ENCODE results near the gene SETDB1. TPM values are rescaled to one million over a fixed set of nuclear protein-coding genes. Genes with fewer than 3 reads are reported as not detected.

Gene SETDB1
- 53.2 and 66.0 TPM in 2 replicates for total RNA-seq (2014; rRNA removed; shearing (Covaris generic))

DNA sequence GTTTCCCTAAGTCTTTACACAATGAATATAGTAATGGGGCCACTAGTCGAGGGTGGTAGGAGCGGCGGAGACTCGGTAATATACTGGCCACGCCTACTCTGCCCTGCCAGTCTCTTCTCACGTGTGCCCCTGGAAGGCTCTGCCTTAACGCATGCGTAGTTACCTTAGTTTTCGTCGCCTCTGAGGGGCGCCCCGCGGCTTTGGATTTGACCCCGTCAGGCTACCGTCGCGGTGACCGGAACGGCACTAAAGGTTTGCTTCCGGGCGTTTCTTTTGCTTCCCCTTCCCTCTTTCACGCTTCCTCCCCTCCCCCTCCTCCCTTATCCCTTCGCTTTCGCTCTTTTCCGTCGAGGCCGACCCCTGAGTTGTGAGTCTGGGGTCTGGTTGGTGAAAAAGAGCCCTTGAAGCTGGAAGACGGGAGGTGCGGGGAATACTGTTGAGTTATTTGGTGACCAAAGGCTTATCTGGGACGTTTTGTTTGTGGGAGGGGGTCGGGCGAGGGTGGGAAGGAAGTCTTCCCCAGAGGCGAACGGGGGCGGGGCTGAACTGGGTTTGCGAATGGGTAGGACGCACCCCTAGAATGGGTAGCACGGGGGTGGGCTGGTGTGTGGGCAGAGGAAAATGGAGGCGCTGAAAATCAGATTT lies at the start of gene SETDB1:
TSS of gene SETDB1 (plus strand) at position 267 of the 645 bp plus-strand sequence. CDS start 1,352 bp downstream, outside the sequence.

GRCh38 chr1:150887018-150887417 lies 39.1 kb upstream of the SETDB1 start, which contains the start of gene CTXND2:
Gene CTXND2, plus strand, starts transcription at chr1:150887136. Its CDS starts 25,179 bp downstream, at chr1:150912315.

GRCh38 chr1:150974580-150975478 lies 48.7 kb downstream of the SETDB1 start, which contains the start of gene CERS2:
Gene CERS2, minus strand, starts transcription at chr1:150974835. Its CDS starts 5,745 bp downstream, at chr1:150969090.

GRCh38 chr1:150981805-150982712 lies 55.9 kb downstream of the SETDB1 start, which contains the start of gene ANXA9:
Gene ANXA9, plus strand, starts transcription at chr1:150982292. Its CDS starts 814 bp downstream, at chr1:150983106.

GRCh38 chr1:151006327-151007052 lies 80.3 kb downstream of the SETDB1 start, which contains the start of gene MINDY1:
Gene MINDY1, minus strand, starts transcription at chr1:151006902. Its CDS starts 4,285 bp downstream, at chr1:151002617.

GRCh38 chr1:151008244-151009205 lies 82.4 kb downstream of the SETDB1 start, which contains the start of gene PRUNE1:
Gene PRUNE1, plus strand, starts transcription at chr1:151008449. Its CDS starts 184 bp downstream, at chr1:151008633.

Other genes starting within 250 kb of the SETDB1 start
- gene GOLPH3L, start 229.2 kb upstream of the SETDB1 start, total RNA-seq (2014; rRNA removed; shearing (Covaris generic)), result 6.1 and 7.9 TPM in 2 replicates
- not detected in 2 replicates for gene HORMAD1, start 205.5 kb upstream of the SETDB1 start, total RNA-seq (2014; rRNA removed; shearing (Covaris generic))
- 1.5 and 1.7 TPM in 2 replicates for gene CTSS, start 160.6 kb upstream of the SETDB1 start, total RNA-seq (2014; rRNA removed; shearing (Covaris generic))
- 3.5 and 6.1 TPM in 2 replicates for gene CTSK, start 118.1 kb upstream of the SETDB1 start, total RNA-seq (2014; rRNA removed; shearing (Covaris generic))
- gene ARNT, start 49.8 kb upstream of the SETDB1 start, total RNA-seq (2014; rRNA removed; shearing (Covaris generic)), result 16.8 and 25.3 TPM in 2 replicates
- not detected in 2 replicates for gene CTXND2, start 39.2 kb upstream of the SETDB1 start, total RNA-seq (2014; rRNA removed; shearing (Covaris generic))
- 143 and 158 TPM in 2 replicates for gene CERS2, start 48.5 kb downstream of the SETDB1 start, total RNA-seq (2014; rRNA removed; shearing (Covaris generic))
- gene ANXA9, start 55.9 kb downstream of the SETDB1 start, total RNA-seq (2014; rRNA removed; shearing (Covaris generic)), result 2.4 and 2.7 TPM in 2 replicates
- 12.5 and 13.5 TPM in 2 replicates for gene MINDY1, start 80.5 kb downstream of the SETDB1 start, total RNA-seq (2014; rRNA removed; shearing (Covaris generic))
- gene PRUNE1, start 82.1 kb downstream of the SETDB1 start, total RNA-seq (2014; rRNA removed; shearing (Covaris generic)), result 14.7 and 15.2 TPM in 2 replicates
- 0.30 and 2.2 TPM in 2 replicates for gene BNIPL, start 110.2 kb downstream of the SETDB1 start, total RNA-seq (2014; rRNA removed; shearing (Covaris generic))
- gene C1orf56, start 121.4 kb downstream of the SETDB1 start, total RNA-seq (2014; rRNA removed; shearing (Covaris generic)), result 4.3 and 6.8 TPM in 2 replicates
- 79.9 and 87.9 TPM in 2 replicates for gene CDC42SE1, start 133.3 kb downstream of the SETDB1 start, total RNA-seq (2014; rRNA removed; shearing (Covaris generic))
- gene MLLT11, start 134.0 kb downstream of the SETDB1 start, total RNA-seq (2014; rRNA removed; shearing (Covaris generic)), result 7.4 and 7.6 TPM in 2 replicates
- 8.9 and 13.4 TPM in 2 replicates for gene GABPB2, start 144.4 kb downstream of the SETDB1 start, total RNA-seq (2014; rRNA removed; shearing (Covaris generic))
- gene SEMA6C, start 220.3 kb downstream of the SETDB1 start, total RNA-seq (2014; rRNA removed; shearing (Covaris generic)), result 1.1 and 2.3 TPM in 2 replicates
- not detected in 2 replicates for gene TNFAIP8L2, start 230.3 kb downstream of the SETDB1 start, total RNA-seq (2014; rRNA removed; shearing (Covaris generic))
- gene LYSMD1, start 239.5 kb downstream of the SETDB1 start, total RNA-seq (2014; rRNA removed; shearing (Covaris generic)), result 13.2 and 15.1 TPM in 2 replicates
- gene SCNM1, start 239.8 kb downstream of the SETDB1 start, total RNA-seq (2014; rRNA removed; shearing (Covaris generic)), result 129 and 130 TPM in 2 replicates
- 0.38 and 0.40 TPM in 2 replicates for gene TMOD4, start 249.6 kb downstream of the SETDB1 start, total RNA-seq (2014; rRNA removed; shearing (Covaris generic))